Psoas muscle (tissue), 8 donors: ENCODE results near the gene FNDC3B. TPM values are rescaled to one million over a fixed set of nuclear protein-coding genes. Genes with fewer than 3 reads are reported as not detected.

Experiments used
- ATAC-seq, 4 donors: fragments of 200-7000 bp; cut with Tn5 transposase; one replicate each; pipeline ENCODE4 v1.9.1; 2020; ENCODE audit warnings: moderate library complexity in 3 of 4, mild to moderate bottlenecking in 2 of 4
- DNase-seq, 2 donors: peaks; one replicate each; pipeline ENCODE4 v3.0.0-alpha.2; 2020
- H3K27ac ChIP-seq: fragments of 200-600 bp; one replicate; pipeline ENCODE4 v1.8.0; 2022
- H3K27me3 ChIP-seq, 3 donors: fragments of 200-600 bp in 1 of 3; one replicate each; pipeline versions ENCODE4 v1.6.1 to v1.8.0; 2013 to 2022; ENCODE audit warnings: low read length in 2 of 3, mild to moderate bottlenecking in 2 of 3, moderate library complexity in 1 of 3; ENCODE audit not compliant: insufficient read depth in 3 of 3
- H3K36me3 ChIP-seq, 2 donors: fragments of 200-600 bp in 1 of 2; one replicate each; pipeline versions ENCODE4 v1.6.1 to v1.8.0; 2013 to 2022; ENCODE audit warnings: low read depth in 1 of 2, mild to moderate bottlenecking in 1 of 2, moderate library complexity in 1 of 2; ENCODE audit not compliant: insufficient read depth in 1 of 2
- H3K4me1 ChIP-seq: fragments of 200-600 bp; one replicate; pipeline ENCODE4 v1.8.0; 2022
- H3K4me3 ChIP-seq: fragments of 200-600 bp; one replicate; pipeline ENCODE4 v1.8.0; 2022; ENCODE audit warnings: mild to moderate bottlenecking
- H3K9me3 ChIP-seq: fragments of 200-600 bp; one replicate; pipeline ENCODE4 v1.8.0; 2022
- WGBS, 3 donors: extraction: QIAGEN DNeasy Blood & Tissue Kit; methylation state at CpG; one replicate each; pipeline versions ENCODE4 v1.1.6 to v1.1.7; 2013; 5-methylcytosine and 5-hydroxymethylcytosine counted together
- intact Hi-C, 2 donors: fragments of 100-400 bp; cut with DNase I; formaldehyde crosslinking; loops; one replicate each; pipeline versions ENCODE4 v1.11.0 to v1.14.2; 2022
- polyA plus RNA-seq, 3 donors: library from polyadenylated mRNA; stranded (reverse); fragments of 200-250 nt; gene quantifications; one replicate each; pipeline ENCODE4 v1.2.3, GENCODE V29; 2013
- total RNA-seq, 4 donors: library from RNA; stranded (reverse); fragmentation: NEBNext Ultra II Directional in 2 of 4; extraction: Animal tissue kit (Norgen Biotek cat#: 25700) in 2 of 4; gene quantifications; one replicate each; pipeline versions ENCODE4 v1.2.1 to v1.2.4, GENCODE V29; 2021 to 2023
- TF ChIP-seq, protein P1 (sequence below): fragments of 200-600 bp; IDR thresholded peaks from one replicate; pipeline ENCODE4 v1.8.0; 2022; ENCODE audit warnings: antibody characterized with exemption
- donor health status: healthy with polysubstance abuse.
- donor health status: DM: no; HTN: no; CAD: no; lungs with moderate emphysema.
- donor health status: Bipolar disorder and iron deficiency.
- donor health status: healthy.
- donor health status: DM: yes; HTN: yes; CAD: no.
- donor health status: DM: no; HTN: no; CAD: no.
- donor health status: DM: no; HTN: no; CAD: no.
- donor health status: DM: yes; HTN: yes; CAD: no.

The FNDC3B gene
- total and polyA plus RNA-seq, 7 donors: 12.4 to 133 (median 50.8) TPM

DNA sequence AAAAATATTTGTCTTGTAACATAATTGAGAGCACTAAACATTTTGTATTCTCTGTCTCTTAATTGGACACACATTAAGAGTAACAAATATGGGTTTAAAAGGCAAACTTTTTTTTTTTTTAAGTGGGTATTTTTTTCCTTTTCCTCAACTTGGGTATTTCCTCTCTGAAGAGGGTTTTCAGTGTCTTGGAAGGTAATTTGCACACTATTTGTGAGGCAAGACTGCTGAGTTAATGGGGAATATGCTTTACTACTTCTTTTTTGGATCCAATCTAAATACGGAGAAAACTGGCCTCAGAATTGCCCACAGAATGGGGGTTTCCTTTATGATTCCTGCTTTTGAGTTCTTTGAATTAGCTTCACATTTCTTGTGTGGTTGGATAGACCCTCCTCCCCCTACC, 105.2 kb downstream of the FNDC3B start:
- ATAC-seq: no peak
- H3K27me3 ChIP-seq: no peaks in the 10 kb centered on the region
- 77 to 93% (median 87%) methylated on average over 1 of the region's 1 CpG for WGBS, 3 donors
- H3K4me3 ChIP-seq: no peak overlapping the region
- DNase-seq: no peak
- no peak overlapping the region for H3K27ac ChIP-seq
- H3K9me3 ChIP-seq: no peaks in the 10 kb centered on the region
- no peaks in the 10 kb centered on the region for H3K36me3 ChIP-seq
- H3K4me1 ChIP-seq: peaks cover 62% of the 10 kb centered on the region
- TF ChIP-seq, protein P1, sequence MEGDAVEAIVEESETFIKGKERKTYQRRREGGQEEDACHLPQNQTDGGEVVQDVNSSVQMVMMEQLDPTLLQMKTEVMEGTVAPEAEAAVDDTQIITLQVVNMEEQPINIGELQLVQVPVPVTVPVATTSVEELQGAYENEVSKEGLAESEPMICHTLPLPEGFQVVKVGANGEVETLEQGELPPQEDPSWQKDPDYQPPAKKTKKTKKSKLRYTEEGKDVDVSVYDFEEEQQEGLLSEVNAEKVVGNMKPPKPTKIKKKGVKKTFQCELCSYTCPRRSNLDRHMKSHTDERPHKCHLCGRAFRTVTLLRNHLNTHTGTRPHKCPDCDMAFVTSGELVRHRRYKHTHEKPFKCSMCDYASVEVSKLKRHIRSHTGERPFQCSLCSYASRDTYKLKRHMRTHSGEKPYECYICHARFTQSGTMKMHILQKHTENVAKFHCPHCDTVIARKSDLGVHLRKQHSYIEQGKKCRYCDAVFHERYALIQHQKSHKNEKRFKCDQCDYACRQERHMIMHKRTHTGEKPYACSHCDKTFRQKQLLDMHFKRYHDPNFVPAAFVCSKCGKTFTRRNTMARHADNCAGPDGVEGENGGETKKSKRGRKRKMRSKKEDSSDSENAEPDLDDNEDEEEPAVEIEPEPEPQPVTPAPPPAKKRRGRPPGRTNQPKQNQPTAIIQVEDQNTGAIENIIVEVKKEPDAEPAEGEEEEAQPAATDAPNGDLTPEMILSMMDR: no peak
- intact Hi-C loops: no loop called here

DNA sequence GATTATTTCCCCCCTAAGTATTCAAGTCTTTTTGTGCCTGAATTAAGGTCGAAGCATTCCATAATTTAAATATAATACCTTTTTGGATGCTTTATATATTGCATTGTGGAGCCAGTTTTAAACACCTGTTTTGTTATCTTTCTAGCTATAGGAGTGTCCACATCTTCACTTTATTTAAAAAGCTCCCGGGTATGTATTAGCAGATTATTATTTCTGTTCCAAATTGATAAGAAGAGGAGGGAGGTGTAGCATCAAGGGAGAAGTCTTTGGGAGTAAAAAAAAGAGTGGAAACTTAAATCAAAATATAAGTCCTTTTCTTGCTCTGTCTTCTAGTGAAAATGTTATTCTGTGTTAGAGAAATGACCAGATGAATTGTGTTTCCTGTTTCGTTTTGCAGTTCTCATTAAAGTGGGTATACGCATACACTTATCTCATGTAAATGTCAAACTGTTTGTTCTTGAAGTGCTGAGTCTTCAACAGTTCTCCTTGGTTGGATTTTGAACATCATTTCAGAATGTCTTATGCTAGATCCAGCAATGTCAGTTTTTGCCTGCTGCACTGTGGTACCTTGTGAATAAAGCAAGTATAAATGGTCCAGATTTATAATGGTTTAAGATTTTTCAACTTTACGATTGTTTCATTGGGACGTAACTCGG, 105.8 kb downstream of the FNDC3B start:
- WGBS, 3 donors: 86 to 89% (median 87%) methylated on average over 7 of the region's 7 CpGs

DNA sequence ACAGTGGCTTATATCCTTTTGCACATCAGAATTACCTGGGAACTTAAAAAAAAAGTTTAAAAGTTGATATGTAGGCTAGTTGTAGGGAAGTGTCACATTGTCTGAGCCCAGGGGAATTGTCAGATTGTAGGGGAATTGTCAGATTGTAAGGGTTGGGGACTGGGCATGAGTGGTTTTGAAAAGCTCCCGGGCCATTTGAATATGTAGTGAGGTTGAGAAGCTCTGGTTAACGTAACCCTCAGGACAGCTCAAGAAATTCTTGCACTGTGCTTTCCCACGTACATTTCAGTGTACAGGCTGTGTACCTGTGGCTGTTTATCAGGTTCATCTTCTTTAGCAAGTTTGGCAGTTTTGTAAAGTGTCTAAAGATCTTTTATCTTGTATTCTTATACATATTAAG, 107.0 kb downstream of the FNDC3B start:
- no peaks in the 10 kb centered on the region for H3K36me3 ChIP-seq
- DNase-seq: no peak
- peaks cover 49% of the 10 kb centered on the region for H3K4me1 ChIP-seq

More for the DNA sequence above, 105.8 kb downstream of the FNDC3B start:
- no peaks in the 10 kb centered on the region for H3K27me3 ChIP-seq
- H3K4me1 ChIP-seq: peaks cover 57% of the 10 kb centered on the region
- intact Hi-C loops: no loop called here
- ATAC-seq: no peak
- no peaks in the 10 kb centered on the region for H3K9me3 ChIP-seq
- DNase-seq: no peak
- TF ChIP-seq, protein P1: no peak
- H3K36me3 ChIP-seq: no peaks in the 10 kb centered on the region
- no peak overlapping the region for H3K27ac ChIP-seq
- no peak overlapping the region for H3K4me3 ChIP-seq

DNA sequence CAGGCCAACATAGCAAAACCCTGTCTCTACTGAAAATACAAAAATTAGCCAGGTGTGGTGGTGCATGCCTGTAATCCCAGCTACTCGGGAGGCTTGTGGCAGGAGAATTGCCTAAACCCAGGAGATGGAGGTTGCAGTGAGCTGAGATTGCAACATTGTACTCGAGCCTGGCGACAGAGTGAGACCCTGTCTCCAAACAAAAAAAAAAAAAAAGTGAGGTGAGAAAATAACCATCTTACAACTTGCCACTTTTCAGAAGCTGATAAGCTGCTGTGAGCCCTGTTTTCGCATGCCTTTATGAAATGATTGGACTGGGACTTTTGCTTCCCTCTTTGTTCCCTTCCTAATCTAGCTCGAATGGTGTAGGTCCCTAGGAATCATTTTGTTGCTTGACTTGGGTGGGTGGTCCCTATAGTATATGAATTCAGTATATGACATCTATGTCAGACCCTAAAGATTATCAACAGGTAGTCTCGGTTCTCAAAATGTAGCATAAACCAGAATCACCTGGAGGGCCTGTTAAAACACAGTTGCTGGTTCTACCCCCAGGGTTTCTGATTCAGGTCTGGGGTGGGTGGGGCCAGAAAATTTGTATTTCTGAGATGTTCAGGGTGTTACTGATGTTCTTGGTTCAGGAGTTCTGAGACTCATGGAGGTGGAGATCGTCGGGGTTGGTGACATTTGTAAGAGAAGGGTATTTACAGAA, 107.9 kb downstream of the FNDC3B start:
- ATAC-seq (no peak), DNase-seq (no peak)
- Histone ChIP-seq H3K27ac (peak overlapping the region; percentile 1), H3K27me3 (no peaks in the 10 kb centered on the region), H3K9me3 (no peaks in the 10 kb centered on the region), H3K4me3 (no peak overlapping the region), H3K36me3 (no peaks in the 10 kb centered on the region), H3K4me1 (peaks cover 49% of the 10 kb centered on the region)
- intact Hi-C loops: no loop called here
- TF ChIP-seq, protein P1: no peak
- WGBS, 3 donors: 92 to 97% (median 97%) methylated on average over 8 of the region's 8 CpGs

More for the DNA sequence above, 107.0 kb downstream of the FNDC3B start:
- H3K27ac ChIP-seq: no peak overlapping the region
- H3K9me3 ChIP-seq: no peaks in the 10 kb centered on the region
- intact Hi-C loops: no loop called here
- H3K27me3 ChIP-seq: no peaks in the 10 kb centered on the region
- TF ChIP-seq, protein P1: no peak
- H3K4me3 ChIP-seq: no peak overlapping the region
- ATAC-seq: no peak
- 62 to 80% (median 76%) methylated on average over 3 of the region's 3 CpGs for WGBS, 3 donors
